NCI-H146 treated with DMSO at 0.1 percent for 48 hours (cell line): ENCODE measurements around the gene GRID1.

Experiments
- DNase-seq: peaks from one replicate; lab custom pipeline; 2025; ENCODE audit not compliant: unreplicated experiment; lab: John Stamatoyannopoulos, UW

The GRID1 gene

GRCh38 chr10:85916994-85917573, 449.5 kb downstream of the GRID1 start:
- peak; percentile 88 for DNase-seq

- no peak for DNase-seq
Observed at GRCh38 chr10:85916286-85916685, 450.3 kb downstream of the GRID1 start.

- no peak for DNase-seq
Observed at GRCh38 chr10:85915245-85915846, 451.2 kb downstream of the GRID1 start.

GRCh38 chr10:85914720-85915119, 451.9 kb downstream of the GRID1 start:
- DNase-seq = no peak

- DNase-seq = no peak
Observed at GRCh38 chr10:85908462-85908861, 458.1 kb downstream of the GRID1 start.

GRCh38 chr10:85902051-85902450, 464.5 kb downstream of the GRID1 start:
- DNase-seq = no peak

- no peak for DNase-seq
Observed at GRCh38 chr10:85901599-85901998, 465.0 kb downstream of the GRID1 start.

- DNase-seq = no peak
Observed at GRCh38 chr10:85900487-85900886, 466.1 kb downstream of the GRID1 start.

GRCh38 chr10:85900061-85900460, 466.5 kb downstream of the GRID1 start:
- DNase-seq = no peak

- no peak for DNase-seq
Observed at GRCh38 chr10:85891472-85891871, 475.1 kb downstream of the GRID1 start.

- no peak for DNase-seq
Observed at GRCh38 chr10:85888559-85888958, 478.0 kb downstream of the GRID1 start.

GRCh38 chr10:85888004-85888403, 478.6 kb downstream of the GRID1 start:
- no peak for DNase-seq

GRCh38 chr10:85874208-85874607, 492.4 kb downstream of the GRID1 start:
- DNase-seq = no peak

- no peak for DNase-seq
Observed at GRCh38 chr10:85873063-85873462, 493.5 kb downstream of the GRID1 start.

- no peak for DNase-seq
Observed at GRCh38 chr10:85868627-85869499, 497.7 kb downstream of the GRID1 start.

- no peak for DNase-seq
Observed at GRCh38 chr10:85864868-85865526, 501.6 kb downstream of the GRID1 start.

GRCh38 chr10:85864173-85864549, 502.4 kb downstream of the GRID1 start:
- no peak for DNase-seq

- DNase-seq = no peak
Observed at GRCh38 chr10:85863301-85864172, 503.1 kb downstream of the GRID1 start.

GRCh38 chr10:85862771-85863170, 503.8 kb downstream of the GRID1 start:
- DNase-seq = no peak

- no peak for DNase-seq
Observed at GRCh38 chr10:85861513-85862197, 504.9 kb downstream of the GRID1 start.
